CD4-positive, CD25-positive, alpha-beta regulatory T cell (primary cell): ENCODE data around the gene C16orf82. TPM values are rescaled to one million over a fixed set of nuclear protein-coding genes. Genes with fewer than 3 reads are reported as not detected.
"Not testable (repeated sequence)": the region's sequence is repeated elsewhere in the genome, so short reads cannot be mapped to it uniquely, and the experiment has no call there.

Source experiments
- ATAC-seq, 2 donors: fragments of 150-1000 bp; cut with Tn5 transposase; one replicate each; pipeline ENCODE4 v1.10.0; 2021; ENCODE audit warnings: low read depth in 2 of 2, moderate number of reproducible peaks in 2 of 2, moderate library complexity in 1 of 2
- DNase-seq, 3 donors: peaks; one replicate each; pipeline versions ENCODE4 v3.0.0 to v3.0.0-alpha.2; 2012 to 2022; ENCODE audit warnings: mixed read lengths in 1 of 3
- H3K27ac ChIP-seq: one replicate; pipeline ENCODE4 v1.7.0; 2013; ENCODE audit warnings: mild to moderate bottlenecking, low read length; ENCODE audit not compliant: insufficient read depth, poor library complexity, severe bottlenecking
- H3K27me3 ChIP-seq: one replicate; pipeline ENCODE4 v1.7.0; 2013; ENCODE audit warnings: low read length; ENCODE audit not compliant: control insufficient read depth, insufficient read depth
- H3K36me3 ChIP-seq: one replicate; pipeline ENCODE4 v1.7.0; 2013; ENCODE audit warnings: mild to moderate bottlenecking, low read length, moderate library complexity; ENCODE audit not compliant: control insufficient read depth, insufficient read depth
- H3K4me1 ChIP-seq: 2 replicates; pipeline ENCODE4 v1.7.0; 2013; ENCODE audit warnings: mild to moderate bottlenecking, low read length; ENCODE audit not compliant: insufficient read depth, control insufficient read depth, poor library complexity, severe bottlenecking
- H3K4me3 ChIP-seq: one replicate; pipeline ENCODE4 v1.7.0; 2013; ENCODE audit warnings: low read depth, mild to moderate bottlenecking, low read length, moderate library complexity
- H3K9me3 ChIP-seq, 2 experiments: 1 replicate in 1 of 2; 2 replicates in 1 of 2; pipeline ENCODE4 v1.7.0; 2013; ENCODE audit warnings: low read length in 2 of 2, mild to moderate bottlenecking in 1 of 2, moderate library complexity in 1 of 2; ENCODE audit not compliant: control insufficient read depth in 2 of 2
- H3K27ac Mint-ChIP-seq, 3 donors: one replicate each; pipeline ENCODE4 v1.8.0; 2020 to 2022; ENCODE audit warnings: mild to moderate bottlenecking in 3 of 3, mixed read lengths in 3 of 3, moderate library complexity in 2 of 3
- H3K27me3 Mint-ChIP-seq: one replicate; pipeline ENCODE4 v1.8.0; 2022; ENCODE audit warnings: mild to moderate bottlenecking, mixed read lengths
- H3K36me3 Mint-ChIP-seq: one replicate; pipeline ENCODE4 v1.8.0; 2020; ENCODE audit warnings: mixed read lengths
- H3K4me1 Mint-ChIP-seq, 4 donors: one replicate each; pipeline ENCODE4 v1.8.0; 2020 to 2022; ENCODE audit warnings: mixed read lengths in 4 of 4, mild to moderate bottlenecking in 1 of 4
- H3K4me3 Mint-ChIP-seq, 4 donors: one replicate each; pipeline ENCODE4 v1.8.0; 2020 to 2022; ENCODE audit warnings: mild to moderate bottlenecking in 4 of 4, mixed read lengths in 4 of 4, moderate library complexity in 3 of 4
- H3K9me3 Mint-ChIP-seq, 7 donors: one replicate each; pipeline ENCODE4 v1.8.0; 2020 to 2022; ENCODE audit warnings: mixed read lengths in 7 of 7, mild to moderate bottlenecking in 3 of 7, moderate library complexity in 2 of 7
- polyA plus RNA-seq, 4 donors: library from polyadenylated mRNA; unstranded; fragments of 300-500 nt; fragmentation: Illumina TruSeq; gene quantifications; one replicate each; pipeline ENCODE4 v1.2.3, GENCODE V29; 2021
- total RNA-seq: library from RNA; stranded (reverse); gene quantifications from one replicate; pipeline ENCODE4 v1.2.3, GENCODE V29; 2022

C16orf82 gene
- total and polyA plus RNA-seq, 5 donors from 2014 or later, result not detected

DNA sequence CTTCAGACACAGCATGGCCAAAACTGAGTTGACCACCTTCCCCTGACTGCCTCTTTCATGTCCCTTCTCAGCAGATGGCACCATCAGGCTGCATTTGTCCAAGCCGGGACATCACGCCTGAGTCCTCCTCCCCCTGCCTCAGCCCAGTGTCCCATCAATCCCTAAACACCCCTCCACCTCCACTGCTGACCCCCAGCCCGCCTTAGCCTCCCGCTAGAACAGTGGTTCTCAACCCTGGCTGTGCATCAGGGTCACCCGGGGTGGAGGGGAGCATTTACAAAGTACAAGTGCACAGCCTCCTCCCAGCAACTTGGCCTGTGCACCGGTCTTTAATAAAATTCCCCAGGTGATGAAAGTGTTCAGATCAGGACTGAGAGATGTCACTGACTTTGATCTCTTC, 4.0 kb downstream of the C16orf82 start:
- H3K36me3 Mint-ChIP-seq, result no peaks in the 10 kb centered on the region
- Histone ChIP-seq H3K27ac (no peak overlapping the region), H3K27me3 (no peaks in the 10 kb centered on the region), H3K4me1 (no peaks in the 10 kb centered on the region), H3K9me3 (no peaks in the 10 kb centered on the region), H3K36me3 (no peaks in the 10 kb centered on the region), H3K4me3 (no peak overlapping the region)
- DNase-seq (no peak), ATAC-seq (no peak)
- no peaks in the 10 kb centered on the region for H3K4me1 Mint-ChIP-seq
- no peak overlapping the region for H3K27ac Mint-ChIP-seq
- peaks cover 0 to 4% (median 0%) of the 10 kb centered on the region in 7 donors for H3K9me3 Mint-ChIP-seq
- H3K4me3 Mint-ChIP-seq, result no peak overlapping the region
- peaks cover under 1% of the 10 kb centered on the region for H3K27me3 Mint-ChIP-seq

DNA sequence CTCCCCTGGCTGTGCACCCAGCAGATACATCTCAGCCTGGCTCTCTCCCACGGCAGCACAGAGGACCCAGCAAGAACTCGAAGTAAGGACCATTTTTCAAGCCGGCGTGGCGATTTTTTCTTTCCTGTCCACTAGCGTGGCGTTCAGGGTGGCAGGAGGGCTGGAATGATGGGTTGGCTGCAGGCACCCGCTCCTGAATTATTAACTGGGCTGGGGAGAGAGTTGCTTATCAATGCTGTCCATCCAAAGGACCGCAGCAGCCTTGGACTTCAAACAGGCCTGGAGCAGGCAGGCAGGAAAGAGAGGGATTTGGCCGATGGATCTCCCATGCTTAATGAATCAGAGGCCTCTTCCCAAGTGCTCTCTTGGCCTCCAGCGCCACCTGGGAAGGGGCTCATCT, 7.0 kb downstream of the C16orf82 start:
- H3K27ac Mint-ChIP-seq, result no peak overlapping the region
- no peaks in the 10 kb centered on the region for H3K36me3 Mint-ChIP-seq
- Histone ChIP-seq H3K9me3 (no peaks in the 10 kb centered on the region), H3K27me3 (peaks cover 7% of the 10 kb centered on the region), H3K36me3 (no peaks in the 10 kb centered on the region), H3K27ac (no peak overlapping the region), H3K4me3 (no peak overlapping the region), H3K4me1 (no peaks in the 10 kb centered on the region)
- DNase-seq (no peak), ATAC-seq (no peak)
- no peaks in the 10 kb centered on the region for H3K4me1 Mint-ChIP-seq
- no peak overlapping the region for H3K4me3 Mint-ChIP-seq
- peaks cover 0 to 10% (median 3%) of the 10 kb centered on the region in 7 donors for H3K9me3 Mint-ChIP-seq
- peaks cover 8% of the 10 kb centered on the region for H3K27me3 Mint-ChIP-seq

DNA sequence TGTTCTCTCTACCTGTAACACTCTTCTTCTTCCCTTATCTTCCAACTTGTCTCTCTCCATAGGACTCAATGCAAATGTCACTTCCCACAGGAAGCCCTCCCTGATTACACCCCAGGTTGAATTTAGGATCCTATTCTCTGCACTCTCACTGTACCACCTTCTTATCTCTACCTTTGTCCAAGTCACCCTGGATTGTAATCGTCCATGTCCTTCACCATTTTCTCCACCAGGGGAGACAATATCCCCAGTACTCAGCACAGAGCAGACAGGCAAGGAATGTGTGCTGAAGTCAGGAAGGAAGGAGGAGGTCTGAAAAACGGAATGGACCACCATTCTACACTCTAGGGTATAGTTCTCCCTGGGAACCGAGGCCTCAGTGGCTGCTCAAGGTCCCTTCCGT, 14.2 kb downstream of the C16orf82 start:
- Histone ChIP-seq H3K27ac (no peak overlapping the region), H3K9me3 (no peaks in the 10 kb centered on the region), H3K27me3 (peaks cover 7% of the 10 kb centered on the region), H3K4me3 (no peak overlapping the region), H3K4me1 (no peaks in the 10 kb centered on the region), H3K36me3 (no peaks in the 10 kb centered on the region)
- Mint-ChIP-seq H3K4me3 (no peak overlapping the region), H3K9me3 (peaks cover 0 to 6% (median 3%) of the 10 kb centered on the region in 7 donors), H3K27me3 (peaks cover 6% of the 10 kb centered on the region), H3K4me1 (no peaks in the 10 kb centered on the region), H3K27ac (peak overlapping the region in 1 of 3 donors; percentile 2), H3K36me3 (no peaks in the 10 kb centered on the region)
- DNase-seq (peak in 1 of 3 donors; percentile 10), ATAC-seq (no peak)

DNA sequence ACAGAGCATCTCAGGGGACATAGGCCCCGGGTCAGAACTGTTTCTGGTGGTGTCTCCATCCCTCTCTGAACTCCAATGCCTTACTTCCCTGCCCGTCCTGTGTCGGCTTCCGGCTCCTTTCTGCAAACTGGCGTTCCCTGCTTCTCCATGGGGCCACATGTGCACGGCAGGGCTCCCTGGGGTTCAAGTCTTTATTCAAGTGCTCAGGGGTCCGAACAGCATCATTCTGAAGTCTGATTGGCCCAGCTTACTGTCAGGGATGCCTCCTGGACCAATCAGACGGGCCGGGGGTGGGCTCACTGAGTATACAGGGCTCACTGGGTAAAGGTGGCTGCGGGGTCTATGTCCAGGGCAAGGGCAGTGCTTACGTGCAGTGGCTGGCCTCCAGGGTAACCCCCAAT, 17.1 kb downstream of the C16orf82 start:
- no peaks in the 10 kb centered on the region for H3K4me1 Mint-ChIP-seq
- Histone ChIP-seq H3K27ac (no peak overlapping the region), H3K9me3 (no peaks in the 10 kb centered on the region), H3K4me3 (no peak overlapping the region), H3K4me1 (no peaks in the 10 kb centered on the region), H3K36me3 (no peaks in the 10 kb centered on the region), H3K27me3 (no peaks in the 10 kb centered on the region)
- ATAC-seq, result no peak
- peaks cover 9% of the 10 kb centered on the region for H3K27me3 Mint-ChIP-seq
- peaks cover 3% of the 10 kb centered on the region for H3K36me3 Mint-ChIP-seq
- H3K9me3 Mint-ChIP-seq, result peaks cover 0 to 4% (median 0%) of the 10 kb centered on the region in 7 donors
- H3K4me3 Mint-ChIP-seq, result no peak overlapping the region
- H3K27ac Mint-ChIP-seq, result no peak overlapping the region
- no peak for DNase-seq

DNA sequence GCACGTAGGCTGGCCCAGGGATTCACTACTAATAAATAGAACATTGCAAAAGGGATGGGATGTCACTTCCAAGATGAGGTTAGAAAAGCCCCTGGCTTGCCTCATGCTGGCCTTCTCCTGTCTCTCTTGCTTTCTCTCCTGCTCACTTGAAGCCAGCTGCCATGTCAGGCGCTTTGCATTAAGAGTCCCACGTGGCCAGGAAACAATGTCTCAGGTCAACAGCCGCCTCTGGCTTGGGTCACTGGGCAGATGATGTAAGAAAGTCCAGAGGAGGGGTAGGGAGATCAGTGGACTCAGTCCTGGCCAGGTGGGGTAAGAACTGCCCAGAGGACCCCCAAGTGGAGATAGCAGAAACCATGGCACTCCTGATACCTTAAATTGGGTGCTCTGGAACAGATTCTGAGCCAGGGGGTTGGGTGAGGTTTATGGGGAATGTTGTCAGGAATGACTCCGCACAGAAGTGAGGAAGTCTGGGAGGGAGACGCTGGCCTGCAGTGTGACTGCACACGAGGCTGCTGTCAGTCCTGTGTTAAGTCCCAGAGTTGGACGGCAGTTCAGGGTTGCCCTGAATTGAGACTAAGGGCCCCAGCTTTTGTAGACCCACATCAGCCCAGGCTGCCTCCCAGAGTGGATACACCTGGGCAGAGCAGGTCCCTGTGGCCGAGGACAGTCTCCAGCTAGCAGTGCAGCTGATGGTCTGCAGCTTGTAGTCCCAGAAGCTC, 17.7 kb downstream of the C16orf82 start:
- H3K4me1 ChIP-seq, result no peaks in the 10 kb centered on the region
- peaks cover 13% of the 10 kb centered on the region for H3K27me3 Mint-ChIP-seq
- no peaks in the 10 kb centered on the region for H3K27me3 ChIP-seq
- no peak overlapping the region for H3K4me3 Mint-ChIP-seq
- H3K36me3 Mint-ChIP-seq, result peaks cover 3% of the 10 kb centered on the region
- H3K27ac Mint-ChIP-seq, result no peak overlapping the region
- H3K4me1 Mint-ChIP-seq, result no peaks in the 10 kb centered on the region
- no peaks in the 10 kb centered on the region for H3K36me3 ChIP-seq
- no peak overlapping the region for H3K4me3 ChIP-seq
- H3K9me3 Mint-ChIP-seq, result peaks cover 0 to 2% (median 0%) of the 10 kb centered on the region in 7 donors
- no peak overlapping the region for H3K27ac ChIP-seq
- ATAC-seq (no peak), DNase-seq (no peak)
- no peaks in the 10 kb centered on the region for H3K9me3 ChIP-seq

DNA sequence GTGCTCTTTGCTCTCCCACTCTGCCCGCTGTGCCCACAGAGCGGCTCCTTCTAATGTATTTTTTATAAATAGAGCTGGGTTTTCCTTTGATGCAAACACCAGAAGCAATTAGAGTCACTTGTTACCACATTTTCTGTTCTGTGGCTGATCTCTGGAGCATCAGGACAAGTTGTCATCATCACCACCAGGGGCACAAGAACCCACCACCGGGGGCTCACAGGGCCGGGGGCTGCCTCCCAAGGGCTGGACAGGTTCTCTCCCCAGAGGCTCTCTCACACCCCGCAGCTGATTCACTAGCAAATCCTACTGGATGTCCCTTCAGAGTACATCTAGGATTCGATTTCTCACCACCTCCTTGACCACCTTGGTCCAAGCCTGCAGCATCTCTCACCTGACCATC, 18.5 kb downstream of the C16orf82 start:
- Histone ChIP-seq H3K9me3 (no peaks in the 10 kb centered on the region), H3K36me3 (no peaks in the 10 kb centered on the region), H3K27me3 (no peaks in the 10 kb centered on the region), H3K27ac (no peak overlapping the region), H3K4me3 (no peak overlapping the region), H3K4me1 (no peaks in the 10 kb centered on the region)
- Mint-ChIP-seq H3K9me3 (peaks cover 0 to 2% (median 0%) of the 10 kb centered on the region in 7 donors), H3K27me3 (peaks cover 15% of the 10 kb centered on the region), H3K36me3 (peaks cover 3% of the 10 kb centered on the region), H3K4me3 (no peak overlapping the region), H3K4me1 (no peaks in the 10 kb centered on the region), H3K27ac (no peak overlapping the region)
- DNase-seq (no peak), ATAC-seq (no peak)

DNA sequence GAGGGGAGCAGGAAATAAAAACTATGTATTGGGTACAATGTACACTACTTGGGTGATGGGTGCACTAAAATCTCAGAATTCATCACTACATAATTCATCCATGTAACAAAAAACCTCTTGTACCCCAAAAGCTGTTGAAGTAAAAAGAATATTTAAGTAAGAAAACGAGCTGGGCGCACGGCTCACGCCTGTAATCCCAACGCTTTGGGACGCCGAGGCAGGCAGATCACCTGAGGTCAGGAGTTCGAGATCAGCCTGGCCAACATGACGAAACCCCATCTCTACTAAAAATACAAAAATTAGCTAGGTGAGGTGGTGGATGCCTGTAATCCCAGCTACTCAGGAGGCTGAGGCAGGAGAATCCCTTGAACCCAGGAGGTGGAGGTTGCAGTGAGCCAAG, 19.3 kb downstream of the C16orf82 start:
- not testable (repeated sequence) for H3K36me3 Mint-ChIP-seq, ATAC-seq

DNA sequence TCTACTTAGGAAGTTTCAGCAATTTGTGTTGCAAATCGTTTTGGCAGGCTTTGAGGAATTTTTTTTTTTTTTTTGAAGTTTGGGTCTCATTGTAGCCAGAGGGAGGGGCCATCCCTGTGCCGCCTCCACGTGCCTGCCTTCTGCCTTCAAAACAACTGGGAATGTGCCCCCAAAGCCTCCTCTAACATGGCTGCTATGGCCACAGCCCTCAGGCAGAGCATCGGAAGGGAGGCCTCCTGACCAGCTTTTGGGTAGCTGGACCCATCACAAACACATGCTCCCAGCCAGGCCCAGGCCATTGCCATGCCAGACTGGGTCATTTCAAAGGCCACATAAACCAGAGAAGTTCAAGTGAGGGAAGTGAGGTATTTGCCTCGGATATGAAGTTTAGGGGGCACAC, 21.5 kb downstream of the C16orf82 start:
- Histone ChIP-seq H3K27ac (no peak overlapping the region), H3K27me3 (no peaks in the 10 kb centered on the region), H3K4me1 (no peaks in the 10 kb centered on the region), H3K9me3 (no peaks in the 10 kb centered on the region), H3K4me3 (no peak overlapping the region), H3K36me3 (no peaks in the 10 kb centered on the region)
- H3K9me3 Mint-ChIP-seq, result peaks cover 0 to 2% (median 0%) of the 10 kb centered on the region in 7 donors
- no peak for ATAC-seq
- no peak overlapping the region for H3K4me3 Mint-ChIP-seq
- peaks cover 3% of the 10 kb centered on the region for H3K36me3 Mint-ChIP-seq
- H3K27ac Mint-ChIP-seq, result no peak overlapping the region
- no peaks in the 10 kb centered on the region for H3K4me1 Mint-ChIP-seq
- H3K27me3 Mint-ChIP-seq, result peaks cover 41% of the 10 kb centered on the region
- no peak for DNase-seq

More for the DNA sequence above, 19.3 kb downstream of the C16orf82 start:
- not testable (repeated sequence) for H3K4me3 ChIP-seq, H3K27ac ChIP-seq, H3K27ac Mint-ChIP-seq, H3K27me3 ChIP-seq, H3K4me1 Mint-ChIP-seq, DNase-seq, H3K9me3 ChIP-seq, H3K4me3 Mint-ChIP-seq, H3K4me1 ChIP-seq, H3K36me3 ChIP-seq, H3K9me3 Mint-ChIP-seq
- H3K27me3 Mint-ChIP-seq, result peaks cover 23% of the 10 kb centered on the region
